Measurements from ENCODE around the gene RAB3C.

- TF ChIP-seq EZH2 (IDR thresholded peaks at IDR 0.05) (no peak), POLR2AphosphoS5 (IDR thresholded peaks at IDR 0.05; ENCODE audit: borderline replicate concordance, low read depth, low read length) (no peak), FOXP2 (optimal IDR thresholded peaks at IDR 0.05; ENCODE audit: control extremely low read depth, extremely low read length, insufficient read depth) (no peak)
These were observed 70.6 kb downstream of the RAB3C start for GRCh38 chr5:58653521-58653920.

Data from SK-N-MC (cell line).